ENCODE data around the gene ZBTB45.
A peak's percentile ranks its signal among the peaks of the same experiment; 100 is the strongest.
"Not testable (repeated sequence)": the region's sequence is repeated elsewhere in the genome, so short reads cannot be mapped to it uniquely, and the experiment has no call there.

ZBTB45 gene

DNA sequence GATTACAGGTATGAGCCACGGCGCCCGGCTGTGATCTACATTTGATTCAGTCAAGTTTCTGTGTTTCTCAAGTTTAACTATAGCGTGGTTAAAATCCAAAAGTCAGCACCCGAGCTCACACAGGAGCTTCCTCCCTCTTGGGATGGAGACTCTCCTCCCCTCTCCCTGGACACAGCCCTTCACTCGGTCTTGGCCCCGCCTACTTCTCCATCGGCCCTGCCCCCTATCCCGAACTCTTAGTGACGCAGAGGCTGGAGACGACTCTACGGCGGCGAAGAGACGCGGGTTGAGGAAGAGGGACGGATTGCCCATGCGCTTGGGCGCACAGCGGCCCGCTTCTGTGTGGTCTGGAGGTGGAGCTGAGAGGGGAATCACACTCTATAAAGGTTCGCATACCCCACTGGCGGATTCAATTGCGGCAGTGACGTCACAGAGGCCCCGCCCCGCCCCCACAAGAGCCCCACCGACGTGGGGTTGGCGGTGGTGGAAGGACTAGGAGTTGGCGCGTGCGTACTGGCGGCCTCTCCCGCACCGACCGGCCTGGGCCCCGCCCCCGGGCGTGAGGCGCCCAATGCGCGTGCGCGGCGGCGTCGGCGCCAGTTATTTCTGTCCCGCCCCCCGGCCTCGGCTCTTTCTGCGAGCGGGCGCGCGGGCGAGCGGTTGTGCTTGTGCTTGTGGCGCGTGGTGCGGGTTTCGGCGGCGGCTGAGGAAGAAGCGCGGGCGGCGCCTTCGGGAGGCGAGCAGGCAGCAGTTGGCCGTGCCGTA is 24.4 kb upstream of the ZBTB45 start, which contains the start of gene TRIM28:
Gene TRIM28, plus strand, starts transcription at position 239 of the 765 bp plus-strand sequence. CDS start 694 bp downstream, outside the sequence.
- in situ Hi-C loops (cut with MboI; ENCODE audit: low pct_unique_long_range_greater_than_20kb, low sequenced_read_pairs): no loop called here
- peak; percentile 99 for DNase-seq

GRCh38 chr19:58542641-58543372 is 23.2 kb upstream of the ZBTB45 start:
- in situ Hi-C loops (cut with MboI; ENCODE audit: low pct_unique_long_range_greater_than_20kb, low sequenced_read_pairs); DNase-seq: not testable (repeated sequence)

DNA sequence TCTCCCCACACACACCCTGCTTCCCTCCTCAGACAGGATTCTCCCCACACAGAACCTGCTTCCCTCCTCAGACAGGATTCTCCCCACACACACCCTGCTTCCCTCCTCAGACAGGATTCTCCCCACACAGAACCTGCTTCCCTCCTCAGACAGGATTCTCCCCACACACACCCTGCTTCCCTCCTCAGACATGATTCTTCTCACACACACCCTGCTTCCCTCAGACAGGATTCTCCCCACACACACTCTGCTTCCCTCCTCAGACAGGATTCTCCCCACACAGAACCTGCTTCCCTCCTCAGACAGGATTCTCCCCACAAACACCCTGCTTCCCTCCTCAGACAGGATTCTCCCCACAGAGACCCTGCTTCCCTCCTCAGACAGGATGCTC is 19.6 kb upstream of the ZBTB45 start:
- in situ Hi-C loops (cut with MboI; ENCODE audit: low pct_unique_long_range_greater_than_20kb, low sequenced_read_pairs); DNase-seq: not testable (repeated sequence)

- in situ Hi-C loops (cut with MboI; ENCODE audit: low pct_unique_long_range_greater_than_20kb, low sequenced_read_pairs): no loop called here
Measured at GRCh38 chr19:58538257-58539168, 18.9 kb upstream of the ZBTB45 start.

GRCh38 chr19:58536852-58537798 is 17.5 kb upstream of the ZBTB45 start:
- no peak for DNase-seq
- in situ Hi-C loops (cut with MboI; ENCODE audit: low pct_unique_long_range_greater_than_20kb, low sequenced_read_pairs): no loop called here

More at GRCh38 chr19:58538257-58539168, 18.9 kb upstream of the ZBTB45 start:
- no peak for DNase-seq

GRCh38 chr19:58535857-58536256 is 16.2 kb upstream of the ZBTB45 start:
- in situ Hi-C loops (cut with MboI; ENCODE audit: low pct_unique_long_range_greater_than_20kb, low sequenced_read_pairs): no loop called here
- DNase-seq: no peak

GRCh38 chr19:58531034-58531840 is 11.6 kb upstream of the ZBTB45 start:
- DNase-seq: no peak
- in situ Hi-C loops (cut with MboI; ENCODE audit: low pct_unique_long_range_greater_than_20kb, low sequenced_read_pairs): no loop called here

GRCh38 chr19:58529405-58529804 is 9.8 kb upstream of the ZBTB45 start:
- DNase-seq: no peak
- in situ Hi-C loops (cut with MboI; ENCODE audit: low pct_unique_long_range_greater_than_20kb, low sequenced_read_pairs): no loop called here

GRCh38 chr19:58522709-58523108 is 3.1 kb upstream of the ZBTB45 start:
- in situ Hi-C loops (cut with MboI; ENCODE audit: low pct_unique_long_range_greater_than_20kb, low sequenced_read_pairs): no loop called here
- no peak for DNase-seq

GRCh38 chr19:58521651-58522050 is 2.0 kb upstream of the ZBTB45 start:
- in situ Hi-C loops (cut with MboI; ENCODE audit: low pct_unique_long_range_greater_than_20kb, low sequenced_read_pairs): no loop called here
- no peak for DNase-seq

DNA sequence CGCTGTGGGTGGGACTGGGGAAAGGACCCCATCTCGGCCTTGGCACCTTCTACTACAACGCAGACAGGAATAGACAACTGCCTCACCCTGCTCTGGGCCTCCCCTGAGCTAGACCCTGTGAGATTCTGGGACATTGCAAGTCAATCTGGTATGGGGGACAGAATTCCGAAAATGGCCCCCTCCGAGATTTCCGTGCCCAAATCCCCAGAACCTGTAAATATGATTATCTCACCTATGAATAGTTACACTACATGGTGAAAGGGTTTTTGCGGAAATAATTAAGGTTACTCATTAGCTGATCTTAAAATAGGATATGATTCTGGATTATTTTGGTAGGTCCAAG is 618 bp upstream of the ZBTB45 start:
- DNase-seq: no peak
- in situ Hi-C loops (cut with MboI; ENCODE audit: low pct_unique_long_range_greater_than_20kb, low sequenced_read_pairs): no loop called here

DNA sequence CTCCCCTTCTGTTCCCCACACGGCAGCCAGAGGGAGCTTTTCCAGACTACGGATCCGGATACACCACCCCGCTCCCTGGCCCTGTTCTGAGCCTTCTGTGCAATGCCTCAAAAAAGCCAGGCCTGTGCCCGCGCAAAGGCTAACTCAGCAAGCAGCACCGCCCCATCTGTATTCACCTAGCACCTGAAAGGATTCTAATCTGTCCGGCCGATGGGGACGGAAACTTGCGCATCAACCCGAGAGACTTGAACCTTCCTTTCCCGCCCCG is 589 bp downstream of the ZBTB45 start:
- DNase-seq: peak; percentile 80
- in situ Hi-C loops (cut with MboI; ENCODE audit: low pct_unique_long_range_greater_than_20kb, low sequenced_read_pairs): no loop called here

DNA sequence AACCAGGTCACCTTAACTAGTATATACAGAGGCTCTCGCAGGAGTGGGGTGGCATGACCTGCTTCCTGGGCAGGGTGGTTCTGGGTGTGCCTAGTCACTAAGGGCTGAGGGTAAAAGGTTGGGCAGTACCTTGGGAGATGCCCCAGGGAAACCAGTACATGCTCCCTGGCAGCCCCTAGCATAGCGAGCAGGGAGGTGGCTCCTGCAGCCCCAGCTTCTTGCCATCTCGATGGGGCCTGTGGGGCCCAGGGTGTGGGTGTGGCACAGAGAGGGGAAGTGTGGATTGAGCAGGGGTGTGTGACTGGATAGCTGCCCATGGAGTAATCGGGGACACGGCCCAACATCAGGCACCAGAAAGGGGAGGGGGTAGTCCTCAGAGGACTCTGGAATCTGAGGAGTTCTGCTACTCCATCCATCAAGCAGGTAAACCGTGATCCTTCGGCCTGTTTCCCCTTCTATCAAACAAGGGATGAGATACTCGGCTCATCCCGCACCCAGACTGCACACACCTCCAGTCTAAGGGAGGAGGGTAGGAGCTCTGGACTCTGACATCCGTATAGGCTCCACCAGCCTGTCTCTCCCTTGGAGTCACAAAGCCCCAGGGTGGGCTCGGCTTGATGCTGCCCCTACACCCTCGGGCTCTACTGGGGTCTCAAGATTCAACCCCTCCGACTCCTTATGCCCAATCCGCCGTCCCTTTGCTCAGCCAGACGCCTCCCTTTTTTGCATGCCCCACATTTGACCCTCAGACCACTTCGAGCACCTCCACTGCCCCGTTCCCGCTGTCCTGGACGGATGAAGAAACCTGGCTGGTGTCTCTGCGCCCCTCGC is 1.1 kb downstream of the ZBTB45 start:
- peak; percentile 37 for DNase-seq

DNA sequence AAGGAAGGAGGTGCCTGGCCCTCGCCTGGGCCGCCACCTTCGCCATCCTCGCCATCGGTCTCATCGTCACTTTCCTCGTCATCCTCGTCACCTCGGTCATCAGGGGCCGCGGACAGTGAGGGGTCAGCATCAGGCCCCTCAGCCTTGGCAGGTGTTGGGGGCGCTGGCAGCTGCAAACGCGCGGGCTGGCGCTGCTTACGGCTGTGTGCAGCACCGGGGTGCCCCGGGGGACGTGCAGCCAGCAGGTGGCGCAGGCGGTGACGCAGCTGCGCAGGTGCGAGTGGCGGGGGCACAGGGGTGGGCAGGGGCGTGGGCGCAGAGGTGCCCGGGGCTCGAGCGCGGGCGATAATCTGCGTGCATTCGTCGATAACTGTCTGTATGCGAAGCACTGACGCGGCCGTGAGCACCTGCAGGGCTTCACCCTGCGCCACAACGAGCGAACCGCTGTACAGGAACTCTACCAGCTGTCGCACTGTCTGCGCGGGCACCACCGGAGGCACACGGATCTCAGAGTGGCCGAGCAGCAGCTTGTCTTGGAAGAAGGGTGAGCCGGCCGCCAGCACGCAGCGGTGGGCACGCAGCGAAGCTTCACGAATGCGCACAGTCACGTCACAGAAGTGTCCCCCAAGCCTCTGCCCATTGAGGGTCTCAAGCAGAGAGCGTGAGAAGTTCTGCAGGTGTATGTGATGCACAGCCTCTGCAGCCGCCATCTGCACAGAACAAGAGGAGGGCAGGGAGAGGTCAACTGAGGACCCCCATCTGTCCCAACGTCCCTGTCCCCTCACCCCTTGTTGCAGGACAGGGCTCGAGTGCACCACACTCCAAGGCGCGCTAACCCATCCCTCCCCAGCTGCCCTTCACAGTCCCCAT is 2.4 kb downstream of the ZBTB45 start:
- in situ Hi-C loops (cut with MboI; ENCODE audit: low pct_unique_long_range_greater_than_20kb, low sequenced_read_pairs): no loop called here
- DNase-seq: no peak

More for the DNA sequence above, 1.1 kb downstream of the ZBTB45 start:
- in situ Hi-C loops (cut with MboI; ENCODE audit: low pct_unique_long_range_greater_than_20kb, low sequenced_read_pairs): no loop called here

GRCh38 chr19:58516246-58516836 is 3.3 kb downstream of the ZBTB45 start:
- in situ Hi-C loops (cut with MboI; ENCODE audit: low pct_unique_long_range_greater_than_20kb, low sequenced_read_pairs): no loop called here
- no peak for DNase-seq

- DNase-seq: no peak
- in situ Hi-C loops (cut with MboI; ENCODE audit: low pct_unique_long_range_greater_than_20kb, low sequenced_read_pairs): no loop called here
Measured at GRCh38 chr19:58515259-58515658, 4.4 kb downstream of the ZBTB45 start.

Measured in KBM-7 (cell line).